ENCODE results near the gene RALA.
"Not testable (repeated sequence)": the region's sequence is repeated elsewhere in the genome, so short reads cannot be mapped to it uniquely, and the experiment has no call there.

RALA gene

GRCh38 chr7:39645482-39646407, 22.4 kb downstream of the RALA start:
- DNase-seq (ENCODE audit: insufficient read length, low spot score): no peak
- FAIRE-seq: no peak
- no peak for TF ChIP-seq POLR2A (IDR thresholded peaks at IDR 0.05; ENCODE audit: low read depth, low read length)

GRCh38 chr7:39647816-39648215, 24.4 kb downstream of the RALA start:
- FAIRE-seq: no peak
- no peak for DNase-seq (ENCODE audit: insufficient read length, low spot score)
- no peak for TF ChIP-seq POLR2A (IDR thresholded peaks at IDR 0.05; ENCODE audit: low read depth, low read length)

GRCh38 chr7:39650676-39651075, 27.3 kb downstream of the RALA start:
- no peak for FAIRE-seq
- no peak for TF ChIP-seq POLR2A (IDR thresholded peaks at IDR 0.05; ENCODE audit: low read depth, low read length)
- DNase-seq (ENCODE audit: insufficient read length, low spot score): no peak

GRCh38 chr7:39651265-39651664, 27.9 kb downstream of the RALA start:
- DNase-seq (ENCODE audit: insufficient read length, low spot score): no peak
- no peak for TF ChIP-seq POLR2A (IDR thresholded peaks at IDR 0.05; ENCODE audit: low read depth, low read length)
- FAIRE-seq: no peak

- no peak for TF ChIP-seq POLR2A (IDR thresholded peaks at IDR 0.05; ENCODE audit: low read depth, low read length)
- peak; percentile 64 for FAIRE-seq
Observed at GRCh38 chr7:39656415-39656814, 33.0 kb downstream of the RALA start.

GRCh38 chr7:39659356-39660013, 36.1 kb downstream of the RALA start:
- FAIRE-seq (no peak), DNase-seq (ENCODE audit: insufficient read length, low spot score) (no peak)
- TF ChIP-seq POLR2A (IDR thresholded peaks at IDR 0.05; ENCODE audit: low read depth, low read length): no peak

More at GRCh38 chr7:39656415-39656814, 33.0 kb downstream of the RALA start:
- no peak for DNase-seq (ENCODE audit: insufficient read length, low spot score)

GRCh38 chr7:39661960-39662359, 38.6 kb downstream of the RALA start:
- DNase-seq (ENCODE audit: insufficient read length, low spot score): no peak
- no peak for TF ChIP-seq POLR2A (IDR thresholded peaks at IDR 0.05; ENCODE audit: low read depth, low read length)
- no peak for FAIRE-seq

- no peak for FAIRE-seq
- no peak for TF ChIP-seq POLR2A (IDR thresholded peaks at IDR 0.05; ENCODE audit: low read depth, low read length)
- no peak for DNase-seq (ENCODE audit: insufficient read length, low spot score)
Observed at GRCh38 chr7:39663263-39663662, 39.9 kb downstream of the RALA start.

- FAIRE-seq (no peak), DNase-seq (ENCODE audit: insufficient read length, low spot score) (no peak)
- no peak for TF ChIP-seq POLR2A (IDR thresholded peaks at IDR 0.05; ENCODE audit: low read depth, low read length)
Observed at GRCh38 chr7:39664057-39664456, 40.7 kb downstream of the RALA start.

- TF ChIP-seq POLR2A (IDR thresholded peaks at IDR 0.05; ENCODE audit: low read depth, low read length): no peak
- no peak for FAIRE-seq
- DNase-seq (ENCODE audit: insufficient read length, low spot score): no peak
Observed at GRCh38 chr7:39664585-39664984, 41.2 kb downstream of the RALA start.

GRCh38 chr7:39666562-39666961, 43.2 kb downstream of the RALA start:
- FAIRE-seq (no peak), DNase-seq (ENCODE audit: insufficient read length, low spot score) (no peak)
- TF ChIP-seq POLR2A (IDR thresholded peaks at IDR 0.05; ENCODE audit: low read depth, low read length): no peak

GRCh38 chr7:39667341-39667923, 44.1 kb downstream of the RALA start:
- no peak for DNase-seq (ENCODE audit: insufficient read length, low spot score)
- no peak for TF ChIP-seq POLR2A (IDR thresholded peaks at IDR 0.05; ENCODE audit: low read depth, low read length)
- FAIRE-seq: peak; percentile 61

GRCh38 chr7:39668280-39668679, 44.9 kb downstream of the RALA start:
- not testable (repeated sequence) for DNase-seq (ENCODE audit: insufficient read length, low spot score)
- peak; percentile 15 for FAIRE-seq

GRCh38 chr7:39670052-39670451, 46.7 kb downstream of the RALA start:
- FAIRE-seq (no peak), DNase-seq (ENCODE audit: insufficient read length, low spot score) (no peak)
- no peak for TF ChIP-seq POLR2A (IDR thresholded peaks at IDR 0.05; ENCODE audit: low read depth, low read length)

Measured in H54 (cell line).